Keratinocyte (primary cell): ENCODE measurements around the gene TMEM184A. TPM values are rescaled to one million over a fixed set of nuclear protein-coding genes. Genes with fewer than 3 reads are reported as not detected.

ENCODE experiments used
- DNase-seq: peaks from one replicate; pipeline ENCODE4 v3.0.0-alpha.2; 2011; ENCODE audit warnings: low read depth, missing footprints, low spot score
- FAIRE-seq: peaks from 2 replicates; lab custom pipeline; 2011; peaks lifted over from hg19 to GRCh38; lab: Jason Lieb, UNC
- H2AFZ ChIP-seq: 2 replicates; pipeline ENCODE4 v1.6.0; 2012; ENCODE audit warnings: low read length, control low read depth, inconsistent platforms; ENCODE audit not compliant: control insufficient read depth
- H3K27ac ChIP-seq: 2 replicates; pipeline ENCODE4 v1.5.1; 2011; ENCODE audit warnings: low read length; ENCODE audit not compliant: control insufficient read depth, insufficient read depth
- H3K27me3 ChIP-seq: 3 replicates; pipeline ENCODE4 v1.6.0; 2011; ENCODE audit warnings: low read length; ENCODE audit not compliant: control insufficient read depth, insufficient read depth; ENCODE audit errors: extremely low read depth
- H3K36me3 ChIP-seq, 2 experiments: 2 replicates in 1 of 2; 3 replicates in 1 of 2; pipeline ENCODE4 v1.5.1; 2011; ENCODE audit warnings: low read length in 2 of 2, mild to moderate bottlenecking in 1 of 2; ENCODE audit not compliant: control insufficient read depth in 2 of 2, insufficient read depth in 2 of 2; ENCODE audit errors: extremely low read depth in 1 of 2
- H3K4me1 ChIP-seq: 3 replicates; pipeline ENCODE4 v1.5.1; 2011; ENCODE audit warnings: low read length; ENCODE audit not compliant: control insufficient read depth, insufficient read depth; ENCODE audit errors: extremely low read depth
- H3K4me2 ChIP-seq: 3 replicates; pipeline ENCODE4 v1.6.0; 2011; ENCODE audit warnings: low read depth, low read length; ENCODE audit not compliant: control insufficient read depth, insufficient read depth; ENCODE audit errors: extremely low read depth
- H3K4me3 ChIP-seq, 3 experiments: fragments of 200-600 bp in 1 of 3; sonication (generic) in 1 of 3; 2 replicates in 2 of 3; 3 replicates in 1 of 3; pipeline ENCODE4 v1.5.1; 2011 to 2016; ENCODE audit warnings: low read length in 3 of 3, mild to moderate bottlenecking in 3 of 3, control low read depth in 2 of 3, inconsistent platforms in 1 of 3, low read depth in 1 of 3, mixed read lengths in 1 of 3, mixed run types in 1 of 3, moderate library complexity in 1 of 3; ENCODE audit not compliant: control insufficient read depth in 2 of 3, insufficient read depth in 2 of 3; ENCODE audit errors: extremely low read depth in 1 of 3
- H3K79me2 ChIP-seq: 2 replicates; pipeline ENCODE4 v1.6.0; 2012; ENCODE audit warnings: low read length; ENCODE audit not compliant: control insufficient read depth, insufficient read depth
- H3K9ac ChIP-seq: 3 replicates; pipeline ENCODE4 v1.6.0; 2011; ENCODE audit warnings: low read length; ENCODE audit not compliant: control insufficient read depth, insufficient read depth; ENCODE audit errors: extremely low read depth
- H3K9me1 ChIP-seq: 3 replicates; pipeline ENCODE4 v1.6.0; 2011; ENCODE audit warnings: low read length; ENCODE audit not compliant: control insufficient read depth, insufficient read depth; ENCODE audit errors: extremely low read depth
- H3K9me3 ChIP-seq: 2 replicates; pipeline ENCODE4 v1.5.1; 2012; ENCODE audit warnings: low read depth, low read length; ENCODE audit not compliant: control insufficient read depth
- H4K20me1 ChIP-seq: 3 replicates; pipeline ENCODE4 v1.6.0; 2011; ENCODE audit warnings: low read length; ENCODE audit not compliant: control insufficient read depth, insufficient read depth; ENCODE audit errors: extremely low read depth
- EZH2 ChIP-seq: IDR thresholded peaks from one replicate; pipeline ENCODE4 v1.6.1; 2012; ENCODE audit warnings: inconsistent platforms, mild to moderate bottlenecking, low read length, moderate library complexity
- dilution Hi-C: fragments of 300-500 bp; cut with MboI; formaldehyde crosslinking; loops from one replicate; pipeline ENCODE4 v1.7.0; 2020; ENCODE audit warnings: low sequenced_read_pairs; ENCODE audit not compliant: extremely low pct_ligation_motif_present
- polyA plus RNA-seq, 5 experiments: library from polyadenylated mRNA; depleted of rRNA in 3 of 5; stranded (reverse) in 3 of 5; stranded (forward) in 1 of 5; unstranded in 1 of 5; fragments of >200 nt; gene quantifications; 1 replicate in 1 of 5; 2 replicates in 3 of 5; 3 replicates in 1 of 5; pipeline versions ENCODE4 v1.2.1 to v1.2.3, GENCODE V29; 2011 to 2012; ENCODE audit warnings: missing spikeins in 2 of 5, low read depth in 1 of 5, low replicate concordance in 1 of 5
- TF ChIP-seq, protein P1 (sequence below), 3 experiments: IDR thresholded peaks in 1 of 3; conservative IDR thresholded peaks in 1 of 3; optimal IDR thresholded peaks in 1 of 3; 2 replicates in 2 of 3; 3 replicates in 1 of 3; pipeline versions ENCODE3 to v1.5.1; 2011; ENCODE audit warnings: low read length in 3 of 3, mild to moderate bottlenecking in 3 of 3, moderate library complexity in 2 of 3, control low read depth in 1 of 3, inconsistent platforms in 1 of 3; ENCODE audit not compliant: insufficient read depth in 2 of 3; ENCODE audit errors: extremely low read depth in 1 of 3

The TMEM184A gene
- polyA plus RNA-seq, 1 donor (not counting 4 experiments of a cell fraction or from before 2014, with no cell fraction given): 2.9 TPM

DNA sequence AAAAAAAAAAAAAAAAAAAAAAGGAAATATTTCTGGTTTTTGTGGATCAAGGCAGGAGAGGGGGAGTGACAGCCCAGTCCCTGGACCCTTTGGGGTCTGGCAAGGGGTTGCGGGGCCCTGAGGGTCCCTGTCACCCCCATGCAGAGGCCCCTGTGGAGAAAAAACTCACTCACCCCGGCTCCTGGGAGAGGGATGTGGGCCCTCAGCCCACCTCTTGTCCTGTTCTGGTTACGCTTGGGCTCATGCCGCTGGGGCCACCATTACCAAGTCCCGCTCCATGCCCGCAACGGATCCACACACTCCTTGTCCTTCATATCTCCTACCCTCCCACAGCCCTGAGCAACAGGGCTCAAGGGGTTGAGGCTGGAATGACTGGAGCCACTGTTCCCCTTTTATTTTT is 1.0 kb upstream of the TMEM184A start:
- no peak overlapping the region for H3K4me3 ChIP-seq
- dilution Hi-C loops: no loop called here
- no peak for FAIRE-seq
- TF ChIP-seq, protein P1, sequence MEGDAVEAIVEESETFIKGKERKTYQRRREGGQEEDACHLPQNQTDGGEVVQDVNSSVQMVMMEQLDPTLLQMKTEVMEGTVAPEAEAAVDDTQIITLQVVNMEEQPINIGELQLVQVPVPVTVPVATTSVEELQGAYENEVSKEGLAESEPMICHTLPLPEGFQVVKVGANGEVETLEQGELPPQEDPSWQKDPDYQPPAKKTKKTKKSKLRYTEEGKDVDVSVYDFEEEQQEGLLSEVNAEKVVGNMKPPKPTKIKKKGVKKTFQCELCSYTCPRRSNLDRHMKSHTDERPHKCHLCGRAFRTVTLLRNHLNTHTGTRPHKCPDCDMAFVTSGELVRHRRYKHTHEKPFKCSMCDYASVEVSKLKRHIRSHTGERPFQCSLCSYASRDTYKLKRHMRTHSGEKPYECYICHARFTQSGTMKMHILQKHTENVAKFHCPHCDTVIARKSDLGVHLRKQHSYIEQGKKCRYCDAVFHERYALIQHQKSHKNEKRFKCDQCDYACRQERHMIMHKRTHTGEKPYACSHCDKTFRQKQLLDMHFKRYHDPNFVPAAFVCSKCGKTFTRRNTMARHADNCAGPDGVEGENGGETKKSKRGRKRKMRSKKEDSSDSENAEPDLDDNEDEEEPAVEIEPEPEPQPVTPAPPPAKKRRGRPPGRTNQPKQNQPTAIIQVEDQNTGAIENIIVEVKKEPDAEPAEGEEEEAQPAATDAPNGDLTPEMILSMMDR (optimal IDR thresholded peaks at IDR 0.05 in 1 of 3, IDR thresholded peaks at IDR 0.05 in 1 of 3, conservative IDR thresholded peaks at IDR 0.05 in 1 of 3; ENCODE audit: extremely low read depth in 1 of 3, insufficient read depth in 2 of 3, low read length in 3 of 3): no peak
- no peak for TF ChIP-seq EZH2
- H3K4me2 ChIP-seq: no peak overlapping the region
- no peaks in the 10 kb centered on the region for H3K9me3 ChIP-seq
- no peak overlapping the region for H3K27ac ChIP-seq
- H2AFZ ChIP-seq: no peak overlapping the region
- H3K9ac ChIP-seq: no peak overlapping the region
- no peak for DNase-seq
- no peaks in the 10 kb centered on the region for H3K36me3 ChIP-seq
- peaks cover 38% of the 10 kb centered on the region for H3K4me1 ChIP-seq
- no peaks in the 10 kb centered on the region for H4K20me1 ChIP-seq
- H3K79me2 ChIP-seq: no peaks in the 10 kb centered on the region
- no peaks in the 10 kb centered on the region for H3K9me1 ChIP-seq
- no peaks in the 10 kb centered on the region for H3K27me3 ChIP-seq

DNA sequence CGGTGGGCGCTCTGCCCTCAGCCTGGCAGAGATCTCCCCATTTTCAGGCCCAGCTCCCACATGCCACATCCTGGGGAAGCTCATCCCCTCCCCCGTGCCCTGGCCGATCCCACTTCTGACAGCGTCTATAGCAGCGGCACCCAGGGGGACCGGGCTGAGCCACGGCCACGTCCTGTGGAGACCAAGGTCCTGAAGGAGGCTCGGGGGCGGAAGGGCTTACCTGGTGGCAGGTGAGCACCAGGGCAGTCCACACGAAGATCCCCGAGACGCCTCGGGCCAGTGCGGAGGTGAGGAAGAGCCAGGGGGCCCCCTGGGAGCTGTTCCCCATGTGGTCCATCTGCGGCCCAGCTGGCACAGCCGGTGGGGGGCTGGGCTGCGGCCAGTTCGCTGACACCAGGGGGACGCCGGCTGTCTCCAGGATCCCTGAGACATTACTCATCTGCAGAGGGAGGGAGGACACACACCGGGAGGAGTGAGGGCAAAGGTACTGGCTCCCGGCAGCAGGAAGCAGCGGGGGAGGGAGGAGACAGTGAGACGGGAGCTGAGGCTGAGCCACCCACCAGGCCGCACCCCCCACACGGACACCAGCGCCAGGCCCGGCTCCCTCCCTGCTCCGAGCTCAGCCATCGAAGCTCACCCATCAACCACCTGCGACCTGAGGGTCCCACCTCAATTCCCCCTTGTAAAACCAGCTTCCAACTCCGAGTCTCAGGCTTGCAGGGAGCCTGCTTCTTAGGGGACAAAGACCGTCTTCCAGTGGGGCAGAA is 776 bp downstream of the TMEM184A start:
- Histone ChIP-seq H3K27me3 (no peaks in the 10 kb centered on the region), H3K4me2 (peak overlapping the region; percentile 67), H4K20me1 (no peaks in the 10 kb centered on the region), H3K4me3 (peak overlapping the region in 1 of 3 experiments; percentile 26), H3K9me3 (no peaks in the 10 kb centered on the region), H3K79me2 (no peaks in the 10 kb centered on the region), H3K4me1 (peaks cover 33% of the 10 kb centered on the region), H2AFZ (peak overlapping the region; percentile 81), H3K9me1 (no peaks in the 10 kb centered on the region), H3K27ac (peak overlapping the region; percentile 63), H3K36me3 (no peaks in the 10 kb centered on the region), H3K9ac (peak overlapping the region; percentile 67)
- DNase-seq (no peak), FAIRE-seq (peak; percentile 80)
- TF ChIP-seq, protein P1 (optimal IDR thresholded peaks at IDR 0.05 in 1 of 3, IDR thresholded peaks at IDR 0.05 in 1 of 3, conservative IDR thresholded peaks at IDR 0.05 in 1 of 3; ENCODE audit: extremely low read depth in 1 of 3, insufficient read depth in 2 of 3, low read length in 3 of 3): no peak
- TF ChIP-seq EZH2: no peak
- dilution Hi-C loops: no loop called here
